NCI-H2196 (cell line): ENCODE measurements around the gene SGTA.

Experiments
- DNase-seq: peaks from one replicate; lab custom pipeline; 2025; ENCODE audit not compliant: unreplicated experiment; lab: John Stamatoyannopoulos, UW

Gene SGTA

DNA sequence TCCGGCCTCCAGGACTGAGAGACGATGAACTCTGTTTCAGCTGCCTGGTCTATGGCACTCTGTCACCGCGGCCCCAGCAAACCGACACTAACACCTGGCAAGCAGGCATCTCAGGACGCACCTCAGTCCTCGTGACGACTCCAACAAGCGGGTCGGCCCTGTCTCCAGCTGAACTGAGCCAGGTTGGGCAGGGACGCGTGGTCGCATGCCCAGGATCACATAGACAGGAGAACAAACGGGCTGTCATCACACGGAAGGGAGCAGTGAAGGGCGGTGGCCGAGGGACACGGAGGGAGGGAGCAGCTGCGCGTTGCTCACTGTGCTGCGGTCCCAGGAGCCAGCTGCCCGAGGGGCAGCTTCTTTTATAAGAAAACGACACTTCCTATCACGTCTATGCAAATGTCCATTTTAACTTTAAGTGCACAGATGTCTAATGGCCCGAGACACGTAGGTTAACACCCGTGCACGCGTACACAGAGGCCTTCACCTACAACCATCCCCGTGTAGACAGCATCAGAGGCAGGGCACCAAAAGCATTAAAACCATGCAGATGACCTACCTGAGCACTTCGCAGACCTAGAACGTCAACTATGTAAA, 8.9 kb downstream of the SGTA start:
- DNase-seq = no peak

DNA sequence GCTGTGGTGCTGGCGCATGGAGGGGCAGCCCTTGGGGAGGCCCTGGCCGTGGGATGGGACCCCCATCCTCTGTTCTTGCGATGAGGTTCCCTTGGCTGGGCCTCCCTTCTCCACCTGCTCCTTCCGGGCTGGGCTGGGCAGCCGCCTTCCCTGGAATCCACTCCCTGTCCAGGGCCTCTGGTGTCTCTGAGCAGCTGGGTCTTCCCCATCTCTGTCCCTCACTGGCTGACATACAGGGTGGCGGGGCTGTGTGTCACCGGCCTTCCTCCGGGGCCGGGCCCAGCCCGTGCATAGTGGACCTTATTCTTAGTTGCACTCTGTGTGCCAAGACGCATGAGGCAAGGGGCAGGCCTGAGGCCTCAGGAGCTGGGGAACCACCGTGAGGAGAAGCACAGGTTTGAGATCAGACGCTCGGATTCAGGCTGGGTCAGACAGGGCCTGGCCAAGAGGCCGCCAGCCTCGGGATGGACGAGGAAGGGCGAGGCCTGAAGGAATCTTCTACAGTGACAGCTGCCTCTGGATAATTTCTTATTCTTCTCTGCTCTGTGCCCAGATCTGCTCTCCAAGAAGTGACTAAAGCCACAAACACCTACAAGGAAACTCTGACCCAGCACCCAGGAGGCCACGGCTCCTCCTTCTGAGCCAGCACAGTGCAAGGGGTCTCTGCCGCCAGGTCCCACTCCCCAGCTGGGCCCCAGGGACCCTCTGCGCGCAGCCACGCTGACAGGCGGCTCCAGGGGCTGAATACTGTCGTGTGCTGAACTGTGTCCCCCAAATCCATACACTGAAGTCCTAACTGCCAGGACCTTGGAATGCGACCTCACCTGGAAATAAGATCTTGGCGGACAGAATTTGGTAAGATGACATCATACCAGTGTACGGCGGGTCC, 11.0 kb downstream of the SGTA start:
- DNase-seq = no peak

DNA sequence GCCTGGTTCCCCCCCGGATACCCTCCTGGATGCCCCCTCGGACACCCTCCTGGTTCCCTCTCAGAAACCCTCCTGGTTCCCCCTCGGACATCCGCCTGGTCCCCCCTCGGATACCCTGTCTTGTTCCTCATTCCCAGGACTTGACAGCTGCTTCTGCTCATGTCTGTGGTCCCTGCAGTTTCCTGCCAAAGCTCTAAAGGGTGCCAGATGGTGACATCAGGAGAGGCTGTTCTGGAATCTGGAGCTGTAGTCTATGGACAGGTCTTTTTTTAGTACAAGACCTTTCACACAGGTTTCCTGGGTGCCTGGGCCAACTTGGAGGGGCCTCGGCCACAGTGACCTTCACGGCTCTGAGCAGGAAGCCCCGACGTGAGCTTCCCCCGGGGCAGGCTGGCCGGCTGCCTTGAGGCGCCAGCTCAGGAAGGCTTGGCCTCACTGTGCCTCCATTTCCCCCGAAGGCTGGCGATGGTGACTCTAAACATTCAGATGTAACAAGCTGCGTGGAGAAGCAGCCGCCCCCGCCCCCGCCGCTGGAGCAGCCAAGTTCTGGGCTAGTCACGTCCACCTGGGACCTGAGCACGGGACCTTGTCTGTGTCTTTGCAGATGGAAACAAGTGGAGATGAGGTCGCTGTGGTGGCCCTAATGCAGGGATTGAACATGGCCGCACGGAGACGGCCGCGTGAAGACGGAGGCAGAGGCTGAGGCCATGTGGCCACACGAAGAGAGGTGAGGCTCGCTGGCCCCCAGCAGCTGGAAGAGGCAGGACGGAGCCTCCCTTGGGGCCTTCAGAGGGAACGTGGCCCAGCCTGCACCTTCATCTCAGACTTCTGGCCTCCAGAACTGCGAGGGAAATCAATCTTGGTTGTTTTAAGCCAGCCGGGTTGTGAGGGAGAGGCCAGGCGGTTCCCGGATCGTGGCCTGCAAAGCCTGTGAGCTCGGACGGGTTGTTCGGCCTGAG, 12.7 kb downstream of the SGTA start:
- no peak for DNase-seq

DNA sequence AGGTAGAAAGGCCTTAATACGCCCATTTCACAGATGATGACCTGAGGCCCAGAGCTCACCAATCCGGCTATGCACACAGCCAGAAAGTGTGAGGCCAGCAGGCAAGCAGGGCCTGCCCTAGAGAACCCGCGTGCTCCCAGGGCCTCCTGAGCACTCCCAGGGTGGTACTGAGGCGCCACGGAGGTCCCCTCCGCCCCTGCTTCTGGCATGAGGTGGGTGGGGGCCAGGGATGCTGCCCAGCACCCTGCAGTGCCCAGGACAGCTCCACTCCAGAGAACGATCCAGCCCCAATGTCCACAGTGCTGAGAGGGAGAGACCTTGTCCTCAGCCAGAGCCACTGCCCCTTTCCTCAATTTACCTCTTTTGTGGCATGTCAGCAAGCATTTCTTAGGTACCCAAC, 13.9 kb downstream of the SGTA start:
- DNase-seq = no peak

DNA sequence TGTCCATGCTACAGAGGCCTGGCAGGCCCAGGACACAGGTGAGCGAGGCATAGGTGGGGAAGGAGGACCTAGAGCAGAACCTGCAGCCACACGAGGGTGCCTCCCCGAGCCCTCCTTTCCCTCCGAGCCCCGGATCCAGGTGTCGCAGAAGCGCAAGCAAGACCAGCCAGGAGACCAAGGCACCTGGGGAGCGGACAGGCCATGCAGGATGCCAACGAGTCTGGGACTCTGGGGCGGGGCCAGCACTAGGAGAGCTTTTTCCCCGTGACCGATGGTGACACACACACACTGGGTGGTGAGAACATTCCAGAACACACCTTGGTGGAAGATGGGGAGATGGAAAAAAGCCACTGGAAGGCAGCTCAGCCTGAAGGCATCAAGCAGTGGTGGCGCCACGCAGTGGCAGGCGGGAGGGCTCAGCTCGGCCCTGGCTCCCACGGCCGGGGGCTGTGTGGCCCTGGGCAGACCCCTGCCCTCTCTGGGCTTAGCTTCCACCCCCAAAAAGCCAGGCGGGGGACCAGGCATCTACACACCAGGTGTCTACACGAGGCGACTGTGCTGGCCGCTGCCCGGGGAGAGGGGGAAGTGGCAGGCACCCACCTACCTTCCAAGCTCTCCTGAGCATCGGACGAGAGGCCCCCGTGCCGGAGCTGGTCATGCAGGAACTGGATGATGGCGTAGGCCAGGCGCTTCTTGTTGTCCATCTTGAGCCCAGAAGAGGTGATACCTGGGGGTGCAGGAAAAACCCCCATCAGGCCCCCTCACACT, 14.5 kb downstream of the SGTA start:
- no peak for DNase-seq

DNA sequence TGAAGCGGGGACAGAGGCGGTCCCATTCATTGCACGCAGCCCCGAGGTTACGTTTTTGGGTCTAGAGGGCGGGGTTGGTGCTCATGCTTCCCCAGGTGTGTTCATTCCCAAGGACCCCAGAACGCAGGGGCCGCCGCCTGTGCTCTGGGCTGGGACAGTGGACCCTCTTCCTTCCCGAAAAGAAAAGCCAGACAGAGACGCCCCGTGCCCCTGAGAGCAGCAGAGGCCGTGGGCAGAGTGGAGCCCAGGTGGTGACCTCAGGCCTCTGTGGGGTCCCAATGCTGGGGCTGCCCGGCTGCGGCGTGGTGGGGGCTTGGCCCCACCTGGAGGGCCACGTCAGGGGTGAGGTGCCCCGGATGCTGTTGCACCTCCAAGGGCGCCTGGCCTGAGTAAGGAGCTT, 15.4 kb downstream of the SGTA start:
- no peak for DNase-seq

DNA sequence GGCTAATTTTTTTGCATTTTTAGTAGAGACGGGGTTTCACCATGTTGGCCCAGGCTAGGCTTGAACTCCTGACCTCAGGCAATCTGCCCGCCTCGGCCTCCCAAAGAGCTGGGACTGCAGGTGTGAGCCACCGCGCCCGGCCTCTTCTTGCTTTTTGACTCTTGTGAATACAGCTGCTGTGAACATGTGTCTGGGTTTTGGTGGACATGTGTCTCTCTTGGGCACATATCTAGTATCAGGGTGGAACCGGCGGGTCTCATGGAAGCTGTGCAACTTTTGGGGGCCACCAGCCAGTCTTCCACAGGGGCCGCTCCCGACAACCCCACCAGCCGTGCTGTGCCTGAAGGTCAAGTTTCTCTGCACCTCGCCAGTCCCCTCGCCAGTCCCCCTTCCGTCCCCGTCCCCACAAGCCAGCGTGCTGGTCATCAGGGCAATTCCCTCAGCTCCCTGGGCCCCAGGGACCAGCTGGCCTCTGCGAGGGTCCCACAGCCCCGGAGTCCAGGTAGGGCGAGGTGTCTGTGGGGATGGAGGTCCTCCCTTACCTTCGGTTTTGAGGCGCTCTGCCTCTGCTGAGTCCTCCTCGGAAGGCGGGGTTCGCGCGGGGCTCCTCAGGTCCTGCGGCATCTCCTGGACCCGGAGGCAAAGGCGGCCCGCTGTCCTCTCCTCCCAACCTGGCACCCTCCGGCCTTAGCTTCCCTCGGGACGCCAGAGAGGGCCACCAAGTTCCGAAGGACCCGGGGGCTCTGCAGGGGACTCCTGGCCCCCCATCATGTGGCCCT, 16.3 kb downstream of the SGTA start:
- no peak for DNase-seq

DNA sequence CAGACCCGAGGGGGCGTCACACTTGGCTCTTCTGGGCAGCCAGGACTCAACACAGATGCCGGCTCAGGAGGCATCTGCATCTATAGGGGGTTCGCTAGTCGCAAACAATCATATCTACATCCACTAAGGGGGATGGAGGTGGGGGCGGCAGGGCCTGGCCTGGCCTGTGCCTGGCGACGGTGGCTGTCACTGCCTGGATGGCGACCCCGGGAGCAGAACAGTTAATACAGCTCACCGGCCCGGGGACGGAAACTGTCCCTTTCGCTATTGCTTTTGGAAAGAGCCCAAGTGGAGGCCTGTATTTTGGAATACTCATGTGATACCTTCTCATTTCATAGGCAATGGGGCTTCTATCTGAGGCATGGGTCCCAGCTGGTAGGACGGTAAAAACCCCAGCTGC, 17.7 kb downstream of the SGTA start:
- no peak for DNase-seq

DNA sequence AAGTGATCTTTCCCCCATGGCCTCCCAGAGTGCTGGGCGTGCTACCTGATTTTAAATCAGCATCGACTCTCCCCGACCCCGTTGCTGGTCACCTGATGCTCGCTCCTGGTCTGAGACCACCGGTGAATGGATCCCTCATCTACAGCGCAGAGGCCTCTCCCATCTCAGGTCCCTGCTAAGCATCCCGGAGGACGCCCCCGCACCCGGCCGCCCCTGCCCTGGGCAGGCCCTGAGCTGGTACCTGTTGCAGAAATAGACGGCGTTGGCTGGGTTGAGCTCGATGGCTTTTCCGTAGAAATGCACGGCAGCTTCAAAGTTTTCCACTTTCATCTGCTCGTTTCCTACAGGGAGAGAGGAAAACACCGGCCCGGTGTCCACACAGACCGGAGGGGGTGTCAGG, 18.1 kb downstream of the SGTA start:
- no peak for DNase-seq

DNA sequence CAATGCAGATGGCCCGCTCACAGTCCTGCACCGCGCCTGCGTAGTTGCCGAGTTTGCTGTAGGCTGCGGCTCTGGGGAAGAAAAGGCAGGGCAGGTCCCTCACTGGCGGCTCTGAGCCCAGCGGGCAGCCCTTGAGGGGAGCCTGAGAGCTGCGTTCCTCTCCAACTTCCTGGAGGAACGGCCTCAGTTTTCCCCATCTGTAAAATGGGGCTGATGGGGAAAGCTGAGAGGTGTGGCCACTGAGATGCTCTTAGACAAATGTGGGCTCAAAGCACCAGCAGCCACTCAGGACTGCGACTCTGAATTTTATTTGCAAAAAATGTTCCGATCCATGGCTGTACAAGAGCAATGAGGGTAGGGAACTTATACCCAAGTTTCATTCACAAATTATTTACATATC, 19.4 kb downstream of the SGTA start:
- no peak for DNase-seq

DNA sequence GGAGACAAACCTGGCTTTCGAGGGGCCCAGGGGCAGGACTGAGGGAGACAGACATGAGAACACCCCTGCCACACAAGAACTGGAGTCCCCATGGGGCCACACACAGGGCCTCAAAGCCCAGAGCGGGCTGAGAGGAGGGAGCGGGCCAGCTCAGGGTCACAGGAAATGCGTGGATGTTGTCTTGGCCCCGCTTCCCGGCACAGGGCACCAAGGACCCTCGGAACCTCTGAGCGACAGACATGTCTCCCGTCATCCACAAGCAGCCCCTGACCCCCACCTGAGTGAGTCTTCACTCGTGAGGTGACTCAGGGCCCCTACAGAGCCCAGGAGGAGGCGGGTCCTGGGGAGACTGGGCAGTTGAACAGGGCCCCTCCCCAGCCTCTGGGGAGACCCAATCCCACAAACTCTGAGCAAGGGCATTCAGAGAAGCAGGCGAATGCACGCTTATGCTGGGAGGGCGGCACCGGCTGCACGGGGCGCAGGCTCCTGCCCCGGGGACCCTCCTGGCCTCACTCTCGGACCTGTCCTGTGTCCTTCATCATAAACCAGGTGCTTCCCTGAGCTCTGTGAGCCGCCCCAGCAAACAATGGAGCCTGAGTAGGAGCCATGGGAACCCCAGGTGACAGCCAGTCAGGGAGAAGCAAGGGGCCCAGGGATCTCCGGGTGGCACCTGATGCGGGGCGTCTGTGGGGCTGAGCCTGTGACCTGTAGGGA, 20.1 kb downstream of the SGTA start:
- DNase-seq = no peak

DNA sequence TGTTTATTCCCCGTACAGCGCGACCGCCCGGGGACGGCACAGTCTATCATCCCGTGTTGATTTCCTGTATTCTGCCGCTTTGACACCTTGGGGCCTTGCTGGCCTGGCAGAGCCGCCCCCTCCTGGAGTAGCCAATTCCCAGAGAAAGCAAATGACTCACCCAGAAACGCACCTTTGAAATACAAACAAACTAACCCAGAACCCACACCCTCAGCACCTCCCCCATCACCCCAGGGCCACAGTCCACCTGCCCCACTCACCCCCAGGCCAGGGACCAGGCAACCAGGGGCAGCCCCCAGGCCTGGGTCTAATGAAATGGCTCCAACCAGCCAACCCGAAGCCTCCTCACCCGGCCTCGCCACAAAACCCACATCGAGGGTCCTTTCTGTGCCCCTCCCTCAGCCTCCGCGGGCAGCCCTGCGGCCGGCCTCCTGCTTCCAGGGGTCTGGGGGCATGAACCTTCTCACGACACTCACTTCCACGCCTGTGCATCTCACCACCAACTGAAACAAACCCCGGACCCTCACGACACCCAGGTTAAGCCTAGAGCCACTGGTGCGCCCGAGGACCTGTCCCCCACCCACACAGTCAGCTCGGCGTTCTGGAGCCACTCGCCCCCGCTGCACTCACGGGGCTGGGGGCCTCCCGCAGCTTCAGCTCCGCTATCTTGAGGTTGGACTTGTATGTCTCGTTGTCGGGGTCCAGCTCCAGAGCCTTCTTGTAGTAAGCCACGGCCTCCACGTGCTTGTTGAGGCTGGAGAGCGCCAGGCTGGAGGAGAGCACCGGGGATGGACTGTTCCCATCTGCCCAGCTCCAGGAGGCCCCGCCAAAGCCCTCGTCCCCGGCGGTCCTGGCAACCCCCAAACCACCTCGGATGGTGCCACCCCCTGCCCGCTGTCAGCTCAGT, 20.9 kb downstream of the SGTA start:
- no peak for DNase-seq

DNA sequence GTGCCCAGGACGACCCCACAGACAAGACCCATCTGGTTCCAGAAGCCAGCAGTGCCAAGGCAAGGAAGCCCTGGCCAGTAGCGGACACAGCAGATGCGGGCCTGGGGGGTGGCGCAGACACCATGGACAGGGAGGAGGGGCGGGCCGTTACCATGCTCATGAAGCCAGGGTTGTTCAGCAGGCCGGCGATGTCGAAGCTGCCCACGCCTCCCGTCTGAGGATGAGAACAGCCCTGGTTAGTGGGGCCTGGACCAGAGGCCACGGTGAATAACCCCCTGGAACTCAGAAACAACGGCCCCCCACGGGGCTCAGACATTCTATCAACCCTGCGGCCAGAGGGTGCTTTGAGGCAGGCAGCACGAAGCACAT, 21.8 kb downstream of the SGTA start:
- DNase-seq = no peak

DNA sequence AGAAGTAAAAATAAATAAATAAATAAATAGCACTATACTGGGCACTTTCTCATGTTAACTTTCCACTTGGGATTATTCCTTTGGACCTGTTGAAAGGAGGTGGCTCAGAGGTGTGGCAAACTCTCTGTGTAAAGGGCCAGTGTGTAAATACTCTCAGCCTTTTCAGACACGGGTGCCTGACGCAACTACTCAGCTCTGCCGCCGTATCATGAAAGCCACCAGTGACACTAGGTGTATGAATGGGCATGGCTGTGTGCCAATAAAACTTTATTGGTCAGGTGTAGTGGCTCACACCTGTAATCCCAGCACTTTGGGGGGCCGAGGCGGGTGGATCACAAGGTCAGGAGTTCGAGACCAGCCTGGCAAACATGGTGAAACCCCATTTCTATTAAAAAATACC, 23.1 kb downstream of the SGTA start:
- DNase-seq = no peak

DNA sequence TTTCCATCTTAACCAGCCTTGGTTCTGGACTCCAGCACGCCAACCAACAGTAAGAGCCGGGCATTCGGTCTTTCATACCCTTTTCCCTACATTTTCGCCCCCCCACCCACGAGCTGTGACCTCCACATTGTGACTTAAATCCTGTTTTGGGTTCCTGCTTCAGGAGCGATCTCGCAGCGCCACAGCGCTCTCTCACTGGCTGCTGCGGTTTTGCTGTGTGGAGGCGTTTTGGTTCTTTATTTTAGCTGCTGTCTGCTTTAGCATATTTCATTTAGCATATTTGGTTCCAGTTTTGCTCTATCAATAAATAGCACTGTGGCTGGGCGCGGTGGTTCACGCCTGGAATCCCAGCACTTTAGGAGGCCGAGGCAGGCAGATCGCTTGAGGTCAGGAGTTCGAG, 23.7 kb downstream of the SGTA start:
- no peak for DNase-seq

DNA sequence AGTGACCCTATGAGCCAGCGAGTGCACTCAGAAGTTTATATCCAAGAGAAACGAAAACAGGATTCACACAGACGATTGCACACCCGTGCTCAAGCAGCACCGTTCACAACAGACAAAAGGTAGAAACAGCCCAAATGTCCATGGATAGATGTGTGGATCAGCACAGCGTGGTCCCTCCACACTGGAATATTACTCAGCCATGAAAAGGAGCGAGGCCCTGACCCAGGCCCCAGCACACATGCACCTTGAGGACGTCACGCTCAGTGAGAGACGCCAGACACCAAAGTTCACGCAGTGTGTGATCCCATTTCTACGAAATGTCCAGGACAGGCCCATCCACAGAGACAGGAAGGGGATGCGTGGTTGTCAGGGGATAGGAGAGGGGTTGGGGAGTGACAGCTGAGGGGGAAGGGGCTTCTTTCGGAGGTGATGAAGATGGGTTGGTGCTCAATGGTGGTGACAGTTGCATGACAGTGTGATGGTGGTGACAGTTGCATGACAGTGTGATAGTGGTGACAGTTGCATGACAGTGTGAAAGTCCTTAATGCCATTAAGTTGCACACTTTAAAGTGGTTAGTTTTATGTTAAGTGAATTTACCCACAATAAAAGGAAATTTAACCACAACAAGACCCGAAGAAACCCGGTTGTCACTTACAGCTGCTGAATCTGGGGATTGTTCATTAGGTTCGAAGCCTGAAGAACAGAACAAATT, 24.3 kb downstream of the SGTA start:
- no peak for DNase-seq

DNA sequence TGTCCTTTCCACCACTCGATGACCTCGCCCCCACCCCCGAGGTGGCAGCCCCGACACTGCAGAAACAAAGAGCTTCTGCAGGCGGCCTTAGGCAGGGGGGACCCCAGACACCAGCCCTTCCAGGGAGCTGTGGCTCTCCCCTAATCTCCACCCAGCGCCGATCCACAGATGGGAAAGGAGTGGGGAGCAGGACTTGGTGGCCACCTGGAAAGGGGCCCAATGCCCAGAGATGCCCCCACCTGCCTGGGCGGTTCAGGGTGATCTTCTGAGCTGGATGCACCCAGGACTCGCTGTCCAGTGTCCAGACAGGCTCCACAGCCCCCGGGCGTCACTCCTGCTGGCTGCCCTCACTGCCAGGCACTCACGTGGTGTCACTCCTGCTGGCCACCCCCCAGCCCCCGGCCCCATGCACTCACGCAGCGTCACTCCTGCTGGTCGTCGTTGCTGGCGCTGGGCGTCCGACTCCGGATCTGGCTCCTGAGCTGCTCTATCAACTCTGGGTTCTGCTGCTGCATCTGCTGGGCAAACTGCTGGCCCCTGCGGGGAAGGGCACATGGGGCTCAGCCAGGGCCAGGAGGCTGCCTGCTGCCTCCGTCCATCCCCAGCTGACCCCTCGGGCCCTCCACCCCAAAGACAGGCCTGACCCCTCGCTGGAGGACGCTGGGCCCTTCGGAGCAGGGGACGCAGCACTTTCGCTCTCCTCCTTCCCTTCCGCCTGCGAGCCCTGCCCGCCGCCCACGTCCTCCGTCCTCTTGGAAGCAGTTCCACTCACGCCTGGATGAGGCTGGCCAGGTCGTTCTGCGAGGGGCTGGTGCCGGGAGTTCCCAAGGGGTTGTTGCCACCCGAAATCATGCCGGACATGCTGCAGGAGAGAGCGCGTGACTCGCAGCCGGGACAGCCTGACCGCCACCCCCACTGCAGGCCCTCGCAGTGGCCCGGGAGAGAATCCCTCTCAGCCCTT, 25.9 kb downstream of the SGTA start:
- DNase-seq = no peak
